Activated CD4-positive, alpha-beta T cell treated with anti-CD3 and anti-CD28 coated beads, Interleukin-2, amount 10 ng/mL, durations not matched to agents 24 days and 14 days (primary cell): ENCODE results near the gene TRAF2. TPM values are rescaled to one million over a fixed set of nuclear protein-coding genes. Genes with fewer than 3 reads are reported as not detected.

Experiments
- DNase-seq: peaks from one replicate; pipeline ENCODE4 v3.0.0; 2022
- H3K27ac Mint-ChIP-seq: one replicate; pipeline ENCODE4 v1.8.0; 2022; ENCODE audit warnings: mild to moderate bottlenecking, mixed read lengths
- H3K27me3 Mint-ChIP-seq: one replicate; pipeline ENCODE4 v1.8.0; 2022; ENCODE audit warnings: mixed read lengths
- H3K36me3 Mint-ChIP-seq: one replicate; pipeline ENCODE4 v1.8.0; 2022; ENCODE audit warnings: low read depth, mild to moderate bottlenecking, mixed read lengths
- H3K4me1 Mint-ChIP-seq: one replicate; pipeline ENCODE4 v1.8.0; 2021; ENCODE audit warnings: mixed read lengths
- H3K4me3 Mint-ChIP-seq: one replicate; pipeline ENCODE4 v1.8.0; 2022; ENCODE audit warnings: mild to moderate bottlenecking, moderate library complexity, mixed read lengths
- H3K9me3 Mint-ChIP-seq: one replicate; pipeline ENCODE4 v1.8.0; 2021; ENCODE audit warnings: mixed read lengths
- intact Hi-C: fragments of 100-400 bp; cut with micrococcal nuclease; formaldehyde crosslinking; loops from one replicate; pipeline ENCODE4 v1.15.1; 2023
- total RNA-seq: library from RNA; stranded (reverse); gene quantifications from 2 replicates; pipeline ENCODE4 v1.2.3, GENCODE V29; 2022

The TRAF2 gene
- total RNA-seq, 1 donor from 2014 or later: 66.6 TPM

DNA sequence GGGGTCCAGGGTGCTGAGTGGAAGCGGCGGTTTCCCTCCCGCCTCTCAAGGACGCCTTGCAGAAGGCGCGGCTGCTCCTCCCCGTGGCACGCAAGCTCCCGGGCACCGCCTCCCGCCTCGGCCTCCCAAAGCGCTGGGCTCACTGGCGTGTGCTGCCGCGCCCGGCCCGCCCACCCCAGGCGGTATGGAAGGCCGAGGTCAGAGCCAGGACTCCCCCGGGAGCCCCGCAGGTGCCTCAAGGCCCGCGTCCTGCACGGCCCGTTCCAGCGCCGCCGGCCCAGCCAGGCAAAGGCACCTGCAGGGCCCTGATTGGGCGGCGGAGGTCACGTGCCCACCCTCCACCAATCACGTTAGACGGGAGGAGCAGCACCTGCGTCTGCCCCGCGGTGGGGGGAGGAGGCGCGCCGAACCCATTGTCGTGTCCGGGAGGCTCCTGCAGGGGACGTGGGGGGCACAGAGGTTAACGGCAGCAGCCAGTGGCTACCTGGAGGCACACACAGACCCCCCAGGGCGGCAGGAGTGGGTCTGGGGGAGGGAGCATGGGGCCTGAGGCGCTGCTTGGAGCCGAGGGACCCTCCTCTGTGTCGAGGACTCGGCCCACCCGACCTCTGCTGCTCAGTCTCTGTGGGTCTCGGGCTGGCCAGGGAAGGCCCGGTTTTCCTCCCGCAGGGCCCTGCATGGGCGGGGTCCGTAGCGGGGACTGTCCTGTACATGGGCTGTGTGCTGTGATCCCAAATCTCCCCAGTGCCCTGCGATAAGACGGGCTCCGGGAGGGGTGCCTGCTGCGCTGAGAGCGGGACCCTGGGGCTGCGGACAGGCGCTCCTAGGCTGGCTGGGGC lies 63.7 kb downstream of the TRAF2 start:
- H3K9me3 Mint-ChIP-seq: no peaks in the 10 kb centered on the region
- intact Hi-C loops: no loop called here
- peak overlapping the region; percentile 89 for H3K27ac Mint-ChIP-seq
- peaks cover 3% of the 10 kb centered on the region for H3K4me1 Mint-ChIP-seq
- H3K36me3 Mint-ChIP-seq: no peaks in the 10 kb centered on the region
- H3K4me3 Mint-ChIP-seq: peak overlapping the region; percentile 88
- peak; percentile 99 for DNase-seq
- no peaks in the 10 kb centered on the region for H3K27me3 Mint-ChIP-seq

DNA sequence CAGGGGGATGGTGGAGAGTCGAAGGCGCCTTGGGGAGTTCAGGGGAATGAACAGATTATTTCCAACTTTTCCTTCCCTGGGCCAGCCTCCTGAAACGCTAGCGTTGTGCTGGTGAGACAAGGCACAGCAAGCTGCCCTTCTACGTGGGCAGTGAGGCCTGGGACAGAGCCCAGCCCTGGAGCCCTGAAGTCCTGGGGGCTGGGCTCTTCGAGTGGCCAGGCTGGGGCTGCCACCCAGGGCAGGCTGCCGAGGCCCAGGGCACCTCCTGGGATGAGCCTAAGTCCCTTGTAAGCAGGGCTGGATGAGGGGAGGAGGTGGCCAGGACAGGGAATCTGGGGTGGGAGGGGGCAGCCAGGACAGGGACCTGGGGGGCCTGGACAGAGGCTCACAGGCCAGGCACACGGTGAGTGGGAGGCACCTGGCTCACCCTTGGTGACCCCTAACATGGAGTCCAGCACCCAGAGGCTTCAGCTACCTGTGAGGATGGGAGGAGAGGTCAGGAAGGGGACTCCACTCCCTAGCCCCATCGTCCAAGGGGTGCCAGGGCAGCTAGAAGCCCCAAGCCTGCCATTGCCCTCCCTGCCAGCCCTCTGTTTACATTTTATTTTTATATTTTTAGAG lies 64.5 kb downstream of the TRAF2 start:
- Mint-ChIP-seq H3K36me3 (no peaks in the 10 kb centered on the region), H3K4me3 (peak overlapping the region; percentile 87), H3K4me1 (peaks cover 3% of the 10 kb centered on the region), H3K9me3 (no peaks in the 10 kb centered on the region), H3K27me3 (no peaks in the 10 kb centered on the region), H3K27ac (peak overlapping the region; percentile 89)
- DNase-seq: no peak
- intact Hi-C loops: no loop called here

DNA sequence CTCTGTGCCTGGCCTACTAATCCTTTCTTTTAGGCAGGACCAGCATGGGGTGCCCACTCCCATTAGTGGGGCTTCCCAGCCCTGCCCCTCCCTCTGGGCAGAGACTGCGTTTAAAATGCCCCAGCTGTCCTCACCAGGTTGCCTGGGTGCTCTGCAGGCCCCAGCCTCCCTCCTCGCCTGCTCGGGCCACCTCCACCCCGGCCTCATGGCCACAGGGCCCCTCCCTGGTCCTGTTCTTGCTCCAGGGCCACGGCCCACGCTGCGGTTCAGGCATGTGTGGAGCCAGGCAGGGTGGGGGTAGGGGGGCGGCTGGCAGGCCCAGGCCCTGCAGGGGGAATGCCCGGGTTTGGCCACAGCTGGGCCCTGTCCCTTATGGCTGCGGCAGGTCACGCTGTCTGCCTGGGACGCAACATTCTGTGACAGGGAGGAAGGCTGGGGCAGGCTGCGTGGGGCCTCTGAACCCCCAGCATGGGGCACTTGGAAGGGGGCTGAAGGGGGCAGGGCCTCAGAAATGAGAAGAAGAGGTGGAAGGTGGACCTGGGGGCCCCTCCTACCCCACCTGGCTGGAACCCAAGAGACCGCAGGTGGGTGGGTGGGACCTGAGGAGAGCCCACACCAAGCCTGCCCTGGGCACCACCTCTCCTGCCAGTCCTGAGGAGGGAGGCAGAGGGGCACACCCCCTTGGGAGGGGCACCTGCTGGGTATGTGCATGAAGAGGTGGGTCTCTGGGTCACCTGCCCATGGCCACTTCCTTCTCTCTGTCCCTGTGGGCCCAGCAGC lies 65.4 kb downstream of the TRAF2 start, which contains the start of gene LCN12:
TSS of gene LCN12 (plus strand) at position 733 of the 780 bp plus-strand sequence. CDS start 55 bp downstream, outside the sequence.
- intact Hi-C loops: no loop called here
- Mint-ChIP-seq H3K4me3 (no peak within 1 kb of the TSS), H3K27me3 (no peaks in the 10 kb centered on the region), H3K9me3 (peaks cover 7% of the 10 kb centered on the region), H3K36me3 (peaks cover 2% of the 10 kb centered on the region), H3K4me1 (peaks cover 3% of the 10 kb centered on the region), H3K27ac (no peak within 1 kb of the TSS)
- DNase-seq: no peak

DNA sequence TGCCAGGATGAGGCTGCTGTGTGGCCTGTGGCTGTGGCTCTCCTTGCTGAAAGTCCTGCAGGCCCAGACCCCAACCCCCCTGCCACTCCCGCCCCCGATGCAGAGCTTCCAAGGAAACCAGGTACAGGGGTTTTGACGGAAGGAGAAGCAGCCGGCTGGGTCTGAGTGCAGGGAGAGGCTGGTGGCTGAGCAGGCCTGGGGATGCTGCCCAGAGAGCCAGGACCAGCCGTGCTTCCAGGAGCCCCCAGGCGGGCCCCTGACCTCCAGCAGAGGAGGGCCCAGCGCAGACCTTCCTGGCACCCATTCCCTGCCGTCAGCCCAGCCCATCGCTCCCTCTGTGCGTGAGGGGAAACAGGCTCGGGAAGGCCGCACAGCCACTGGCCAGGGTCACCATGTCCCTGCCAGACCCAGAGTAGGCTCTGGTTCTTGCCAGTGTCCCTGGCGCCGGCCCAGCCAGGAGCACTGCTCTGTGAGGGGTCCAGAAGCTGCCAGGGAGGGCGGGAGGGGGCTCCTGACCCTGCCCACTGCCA lies 66.1 kb downstream of the TRAF2 start:
- no peak overlapping the region for H3K4me3 Mint-ChIP-seq
- peaks cover 2% of the 10 kb centered on the region for H3K36me3 Mint-ChIP-seq
- peaks cover 3% of the 10 kb centered on the region for H3K4me1 Mint-ChIP-seq
- H3K27ac Mint-ChIP-seq: no peak overlapping the region
- peaks cover 9% of the 10 kb centered on the region for H3K9me3 Mint-ChIP-seq
- H3K27me3 Mint-ChIP-seq: no peaks in the 10 kb centered on the region
- no peak for DNase-seq
- intact Hi-C loops: no loop called here

DNA sequence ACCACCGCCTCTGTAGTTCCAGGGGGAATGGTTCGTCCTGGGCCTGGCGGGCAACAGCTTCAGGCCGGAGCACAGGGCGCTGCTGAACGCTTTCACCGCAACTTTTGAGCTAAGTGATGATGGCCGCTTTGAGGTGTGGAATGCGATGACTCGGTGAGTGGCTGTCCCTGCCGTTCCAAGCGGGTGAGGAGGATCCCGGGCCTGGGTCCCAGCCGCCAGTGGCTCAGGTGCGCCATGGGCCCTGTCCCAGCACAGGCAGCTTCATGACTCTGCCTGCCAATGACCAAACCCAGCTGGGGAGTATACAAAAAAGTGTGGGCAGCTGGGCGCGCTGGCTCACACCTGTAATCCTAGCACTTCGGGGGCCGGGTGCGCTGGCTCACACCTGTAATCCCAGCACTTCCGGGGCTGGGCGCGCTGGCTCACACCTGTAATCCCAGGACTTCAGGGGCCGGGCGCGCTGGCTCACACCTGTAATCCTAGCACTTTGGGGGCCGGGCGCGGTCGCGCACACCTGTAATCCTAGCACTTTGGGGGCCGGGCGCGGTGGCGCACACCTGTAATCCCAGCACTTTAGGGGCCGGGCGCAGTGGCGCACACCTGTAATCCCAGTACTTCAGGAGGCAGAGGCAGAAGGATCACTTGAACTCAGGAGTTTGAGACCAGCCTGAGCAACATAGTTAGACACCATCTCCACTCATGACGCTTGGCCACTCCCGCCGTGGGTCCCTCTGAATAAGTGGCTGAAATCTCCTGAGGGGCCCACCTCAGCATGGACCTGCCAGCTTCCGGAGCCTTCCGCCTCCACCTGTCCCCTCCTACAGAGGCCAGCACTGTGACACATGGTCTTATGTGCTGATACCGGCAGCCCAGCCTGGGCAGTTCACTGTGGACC lies 66.8 kb downstream of the TRAF2 start:
- H3K9me3 Mint-ChIP-seq: peaks cover 12% of the 10 kb centered on the region
- H3K36me3 Mint-ChIP-seq: peaks cover 2% of the 10 kb centered on the region
- no peak for DNase-seq
- peaks cover 3% of the 10 kb centered on the region for H3K4me1 Mint-ChIP-seq
- intact Hi-C loops: no loop called here
- no peak overlapping the region for H3K4me3 Mint-ChIP-seq
- H3K27me3 Mint-ChIP-seq: no peaks in the 10 kb centered on the region
- no peak overlapping the region for H3K27ac Mint-ChIP-seq

DNA sequence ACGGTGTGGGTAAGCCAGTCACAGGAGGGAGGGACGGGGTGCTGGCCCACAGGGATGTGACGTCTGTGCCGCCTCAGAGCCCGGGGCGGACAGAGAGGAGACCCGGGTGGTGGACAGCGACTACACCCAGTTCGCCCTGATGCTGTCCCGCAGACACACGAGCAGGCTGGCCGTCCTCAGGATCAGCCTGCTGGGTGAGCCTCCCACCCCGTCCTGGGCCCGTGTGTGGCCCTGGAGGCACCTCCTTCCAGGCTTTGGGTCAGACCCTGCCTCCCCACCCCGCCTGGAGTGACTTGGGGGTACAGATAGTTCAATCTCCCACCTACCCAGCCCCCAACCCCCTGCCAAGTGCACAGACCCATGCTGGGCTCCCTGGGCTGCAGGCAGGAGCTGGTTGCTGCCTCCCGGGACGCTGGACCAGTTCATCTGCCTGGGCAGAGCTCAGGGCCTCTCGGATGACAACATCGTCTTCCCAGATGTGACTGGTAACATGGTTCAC lies 67.5 kb downstream of the TRAF2 start:
- intact Hi-C loops: no loop called here
- Mint-ChIP-seq H3K9me3 (peaks cover 12% of the 10 kb centered on the region), H3K4me1 (peaks cover 3% of the 10 kb centered on the region), H3K36me3 (peaks cover 2% of the 10 kb centered on the region), H3K4me3 (no peak overlapping the region), H3K27me3 (no peaks in the 10 kb centered on the region), H3K27ac (no peak overlapping the region)
- DNase-seq: no peak

DNA sequence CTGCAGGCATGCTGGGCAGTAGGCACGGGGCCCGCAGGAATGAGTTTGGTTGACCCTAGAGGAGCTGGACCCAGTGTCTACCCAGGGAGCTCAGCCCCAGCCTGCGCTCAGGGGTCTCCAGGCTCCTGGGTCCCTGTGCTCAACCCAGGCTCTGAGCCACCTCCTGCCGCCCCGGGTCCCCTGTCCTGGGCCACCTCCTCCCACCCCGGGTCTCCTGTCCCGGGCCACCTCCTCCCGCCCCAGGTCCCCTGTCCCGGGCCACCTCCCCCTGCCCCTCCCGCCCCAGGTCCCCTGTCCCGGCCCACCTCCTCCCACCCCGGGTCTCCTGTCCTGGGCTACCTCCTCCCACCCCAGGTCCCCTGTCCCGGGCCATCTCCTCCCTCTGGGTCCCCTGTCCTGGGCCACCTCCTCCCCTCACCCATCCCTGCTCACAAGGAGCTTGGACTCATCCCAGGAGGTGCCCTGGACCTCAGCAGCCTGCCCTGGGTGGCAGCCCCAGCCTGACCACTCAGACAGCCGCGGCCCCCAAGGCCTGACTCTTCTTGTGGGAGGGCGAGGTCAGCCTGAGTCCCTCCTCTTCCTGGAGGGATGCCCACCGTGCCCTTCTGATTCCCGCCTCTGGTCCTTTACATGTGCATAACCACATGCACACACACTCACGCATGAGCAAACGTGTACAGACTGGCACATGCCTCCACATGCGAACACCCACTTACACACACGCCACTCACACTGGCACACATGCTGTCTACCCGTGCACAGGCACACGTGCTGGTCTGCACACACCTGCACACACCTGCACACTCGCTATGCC lies 68.2 kb downstream of the TRAF2 start:
- peaks cover 12% of the 10 kb centered on the region for H3K9me3 Mint-ChIP-seq
- intact Hi-C loops: no loop called here

DNA sequence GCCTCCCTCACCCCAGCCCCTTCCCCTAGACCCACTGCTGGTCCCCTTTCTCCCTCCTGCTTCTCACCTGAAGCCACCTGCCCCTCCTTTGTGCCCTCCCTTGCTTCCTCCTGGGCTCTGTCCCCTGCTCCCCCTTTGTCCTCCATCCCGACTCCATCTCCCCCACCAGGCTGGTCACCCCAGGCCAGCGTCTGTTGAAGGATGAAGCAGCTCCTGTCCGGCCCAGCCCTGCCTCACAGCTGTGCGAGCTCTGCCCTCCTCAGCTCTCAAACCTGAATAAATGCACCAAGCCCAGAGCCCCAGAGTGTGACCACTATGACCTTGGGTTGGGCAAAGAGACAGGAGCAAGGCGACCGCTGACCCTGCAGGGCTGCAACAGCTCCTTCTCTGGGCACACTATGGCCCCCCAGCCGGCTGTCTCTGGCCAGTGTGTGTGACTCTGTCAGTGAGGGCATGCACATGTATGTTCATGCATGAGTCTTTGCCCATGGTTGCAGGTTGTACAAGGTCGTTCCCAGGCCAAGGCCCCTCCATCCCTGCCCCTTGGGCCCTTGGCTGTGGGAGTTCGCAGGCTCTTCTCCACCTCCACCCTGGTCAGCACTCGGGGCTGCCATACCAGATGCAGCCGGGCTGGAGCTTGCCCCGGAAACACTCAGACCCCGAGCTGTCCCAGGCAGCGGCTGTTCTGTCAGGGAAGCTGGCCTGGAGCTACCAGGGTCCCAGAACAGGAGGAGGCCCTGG lies 69.1 kb downstream of the TRAF2 start:
- intact Hi-C loops: no loop called here

More for the DNA sequence above, 68.2 kb downstream of the TRAF2 start:
- DNase-seq: no peak
- Mint-ChIP-seq H3K4me3 (no peak overlapping the region), H3K4me1 (peaks cover 3% of the 10 kb centered on the region), H3K27ac (no peak overlapping the region), H3K27me3 (no peaks in the 10 kb centered on the region), H3K36me3 (peaks cover 2% of the 10 kb centered on the region)

DNA sequence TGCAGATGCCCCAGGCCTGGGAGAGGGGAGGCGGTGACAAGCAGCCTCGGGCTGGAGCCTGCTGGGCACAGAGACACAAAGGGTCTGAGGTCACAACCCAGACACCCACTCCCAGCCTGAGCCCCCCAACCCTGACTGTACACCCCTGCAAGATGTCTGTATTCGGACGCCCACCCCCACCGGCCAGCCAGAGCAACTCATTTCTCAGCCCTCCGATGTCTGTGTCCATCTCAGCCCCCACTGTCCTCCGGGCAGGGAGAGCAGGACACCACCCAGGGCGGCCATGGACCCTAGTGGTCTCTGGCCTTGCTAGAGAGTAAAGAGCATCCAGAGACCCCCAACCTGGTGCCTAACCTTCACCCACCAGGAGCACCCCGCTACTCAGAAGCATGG lies 69.6 kb downstream of the TRAF2 start:
- H3K4me1 Mint-ChIP-seq: peaks cover under 1% of the 10 kb centered on the region
- no peak overlapping the region for H3K27ac Mint-ChIP-seq
- H3K27me3 Mint-ChIP-seq: no peaks in the 10 kb centered on the region
- DNase-seq: no peak
- H3K9me3 Mint-ChIP-seq: peaks cover 12% of the 10 kb centered on the region
- no peak overlapping the region for H3K4me3 Mint-ChIP-seq
- intact Hi-C loops: no loop called here
- peaks cover 2% of the 10 kb centered on the region for H3K36me3 Mint-ChIP-seq

More for the DNA sequence above, 69.1 kb downstream of the TRAF2 start:
- no peaks in the 10 kb centered on the region for H3K27me3 Mint-ChIP-seq
- no peak overlapping the region for H3K4me3 Mint-ChIP-seq
- H3K27ac Mint-ChIP-seq: no peak overlapping the region
- peaks cover 2% of the 10 kb centered on the region for H3K4me1 Mint-ChIP-seq
- H3K9me3 Mint-ChIP-seq: peaks cover 12% of the 10 kb centered on the region
- no peak for DNase-seq
- peaks cover 2% of the 10 kb centered on the region for H3K36me3 Mint-ChIP-seq

DNA sequence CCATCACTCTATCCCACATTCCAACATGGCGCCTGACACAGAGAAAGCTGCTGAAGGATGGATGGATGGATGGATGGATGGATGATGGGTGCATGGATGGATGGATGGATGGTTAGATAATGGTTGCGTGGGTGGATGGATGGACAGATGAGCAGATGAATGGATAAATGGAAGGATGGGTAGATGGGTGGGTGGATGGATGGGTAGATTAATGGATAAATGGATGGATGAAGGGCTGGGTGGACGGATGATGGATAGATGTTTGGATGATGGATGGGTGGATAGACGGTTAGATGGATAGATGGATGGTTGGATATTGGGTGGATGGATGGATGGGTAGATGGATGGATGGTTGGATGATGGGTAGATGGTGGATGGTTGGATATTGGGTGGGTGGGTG lies 70.3 kb downstream of the TRAF2 start:
- H3K27me3 Mint-ChIP-seq: no peaks in the 10 kb centered on the region
- intact Hi-C loops: no loop called here
- DNase-seq: no peak
- H3K27ac Mint-ChIP-seq: no peak overlapping the region
- no peaks in the 10 kb centered on the region for H3K4me1 Mint-ChIP-seq
- peaks cover 2% of the 10 kb centered on the region for H3K36me3 Mint-ChIP-seq
- H3K4me3 Mint-ChIP-seq: no peak overlapping the region
- H3K9me3 Mint-ChIP-seq: peaks cover 12% of the 10 kb centered on the region

DNA sequence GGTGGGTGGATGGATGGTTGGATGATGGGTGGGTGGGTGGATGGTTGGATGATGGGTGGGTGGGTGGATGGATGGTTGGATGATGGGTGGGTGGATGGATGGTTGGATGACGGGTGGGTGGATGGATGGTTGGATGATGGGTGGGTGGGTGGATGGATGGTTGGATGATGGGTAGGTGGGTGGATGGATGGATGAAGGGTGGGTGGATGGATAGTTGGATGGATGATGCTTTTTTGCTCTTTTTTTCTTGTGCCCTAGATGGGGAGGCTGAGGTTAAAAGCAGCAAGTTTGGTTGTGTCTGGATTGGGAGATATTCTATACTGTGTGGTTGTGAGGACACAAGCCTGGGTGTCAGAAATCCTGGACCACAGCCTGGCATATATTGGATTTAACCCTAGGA lies 71.1 kb downstream of the TRAF2 start:
- Mint-ChIP-seq H3K36me3 (peaks cover 2% of the 10 kb centered on the region), H3K27ac (no peak overlapping the region), H3K27me3 (no peaks in the 10 kb centered on the region), H3K4me1 (no peaks in the 10 kb centered on the region), H3K4me3 (no peak overlapping the region), H3K9me3 (peaks cover 12% of the 10 kb centered on the region)
- no peak for DNase-seq
- intact Hi-C loops: no loop called here

DNA sequence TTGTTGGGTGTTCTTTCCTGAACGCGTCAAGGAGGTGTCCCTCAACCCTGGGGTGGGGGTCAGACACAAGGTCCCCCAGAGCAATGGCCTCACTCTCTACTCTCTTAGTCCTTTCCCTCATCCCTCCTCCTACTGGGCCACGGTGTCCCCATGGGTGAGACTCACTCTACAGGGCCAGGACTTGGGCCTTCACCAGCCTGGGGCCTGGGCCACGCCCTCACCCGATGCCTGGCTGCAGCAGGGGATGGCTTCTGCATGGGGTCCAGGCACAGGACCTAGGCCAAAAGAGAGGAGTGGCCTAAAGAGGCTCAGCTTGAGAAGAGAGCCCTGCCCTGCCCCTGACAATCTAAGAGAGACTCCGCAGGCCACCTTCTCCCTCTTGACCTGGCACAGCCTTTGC lies 71.6 kb downstream of the TRAF2 start:
- Mint-ChIP-seq H3K4me1 (peaks cover 2% of the 10 kb centered on the region), H3K27me3 (no peaks in the 10 kb centered on the region), H3K9me3 (peaks cover 12% of the 10 kb centered on the region), H3K27ac (no peak overlapping the region), H3K4me3 (no peak overlapping the region), H3K36me3 (peaks cover 2% of the 10 kb centered on the region)
- intact Hi-C loops: no loop called here
- DNase-seq: no peak
